GM18505 (cell line): ENCODE measurements around the gene UAP1L1.

ENCODE experiments used
- ATAC-seq: cut with Tn5 transposase; IDR thresholded peaks from one replicate; pipeline ENCODE4 v1.9.1; 2021; ENCODE audit not compliant: unreplicated experiment
- POLR2A ChIP-seq: IDR thresholded peaks from 4 replicates; pipeline ENCODE4 v1.6.1; 2011; ENCODE audit warnings: borderline replicate concordance; ENCODE audit not compliant: insufficient read depth, insufficient read length; ENCODE audit errors: extremely low read depth

UAP1L1 gene

GRCh38 chr9:137096785-137097546 lies 19.6 kb downstream of the UAP1L1 start:
- ATAC-seq = no peak
- TF ChIP-seq POLR2A = no peak

- ATAC-seq = no peak
- no peak for TF ChIP-seq POLR2A
Measured at GRCh38 chr9:137097761-137098462, 20.6 kb downstream of the UAP1L1 start.

GRCh38 chr9:137099231-137099630 lies 21.9 kb downstream of the UAP1L1 start:
- no peak for TF ChIP-seq POLR2A
- no peak for ATAC-seq

- no peak for ATAC-seq
- no peak for TF ChIP-seq POLR2A
Measured at GRCh38 chr9:137103206-137103999, 26.1 kb downstream of the UAP1L1 start.

- ATAC-seq = no peak
- no peak for TF ChIP-seq POLR2A
Measured at GRCh38 chr9:137105814-137106661, 28.7 kb downstream of the UAP1L1 start.

GRCh38 chr9:137106662-137107250 lies 29.4 kb downstream of the UAP1L1 start:
- no peak for TF ChIP-seq POLR2A
- no peak for ATAC-seq

GRCh38 chr9:137107312-137107921 lies 30.1 kb downstream of the UAP1L1 start:
- no peak for TF ChIP-seq POLR2A
- no peak for ATAC-seq

GRCh38 chr9:137107982-137108381 lies 30.7 kb downstream of the UAP1L1 start:
- no peak for TF ChIP-seq POLR2A
- ATAC-seq = no peak

- no peak for ATAC-seq
- TF ChIP-seq POLR2A = no peak
Measured at GRCh38 chr9:137108608-137109249, 31.4 kb downstream of the UAP1L1 start.

GRCh38 chr9:137109250-137110146 lies 32.2 kb downstream of the UAP1L1 start:
- no peak for ATAC-seq
- no peak for TF ChIP-seq POLR2A
